NCI-H1694 treated with DMSO at 0.1 percent for 48 hours (cell line): ENCODE measurements around the gene NCKIPSD.
A peak's percentile ranks its signal among the peaks of the same experiment; 100 is the strongest.
"Not testable (repeated sequence)": the region's sequence is repeated elsewhere in the genome, so short reads cannot be mapped to it uniquely, and the experiment has no call there.

ENCODE experiments used
- DNase-seq: peaks from one replicate; lab custom pipeline; 2025; lab: John Stamatoyannopoulos, UW

NCKIPSD gene

GRCh38 chr3:48685603-48686511 is at the start of gene NCKIPSD:
TSS of gene NCKIPSD (minus strand) at chr3:48685915. CDS start at chr3:48685807, 108 bp downstream.
- DNase-seq = peak; percentile 46

GRCh38 chr3:48735075-48735767 is 49.5 kb upstream of the NCKIPSD start:
- not testable (repeated sequence) for DNase-seq

- DNase-seq = not testable (repeated sequence)
These were observed 48.8 kb upstream of the NCKIPSD start for GRCh38 chr3:48734541-48734940.

- not testable (repeated sequence) for DNase-seq
These were observed 48.2 kb upstream of the NCKIPSD start for GRCh38 chr3:48733752-48734518.

- no peak for DNase-seq
These were observed 41.8 kb upstream of the NCKIPSD start for GRCh38 chr3:48727511-48727910.

- DNase-seq = not testable (repeated sequence)
These were observed 39.6 kb upstream of the NCKIPSD start for GRCh38 chr3:48725185-48725855.

- no peak for DNase-seq
These were observed 38.0 kb upstream of the NCKIPSD start for GRCh38 chr3:48723725-48724124.

GRCh38 chr3:48723293-48723692 is 37.6 kb upstream of the NCKIPSD start:
- not testable (repeated sequence) for DNase-seq

GRCh38 chr3:48716982-48717746 is 31.4 kb upstream of the NCKIPSD start, which contains the start of gene IP6K2:
TSS of gene IP6K2 (minus strand) at chr3:48717221. CDS start at chr3:48695291, 21,930 bp downstream.
- peak; percentile 73 for DNase-seq

- no peak for DNase-seq
These were observed 30.8 kb upstream of the NCKIPSD start for GRCh38 chr3:48716508-48716981.

- no peak for DNase-seq
These were observed 29.6 kb upstream of the NCKIPSD start for GRCh38 chr3:48715174-48715800.

GRCh38 chr3:48711727-48712126 is 26.0 kb upstream of the NCKIPSD start:
- no peak for DNase-seq

GRCh38 chr3:48709051-48709461 is 23.3 kb upstream of the NCKIPSD start:
- no peak for DNase-seq

- no peak for DNase-seq
These were observed 22.8 kb upstream of the NCKIPSD start for GRCh38 chr3:48708481-48708889.

- no peak for DNase-seq
These were observed 21.4 kb upstream of the NCKIPSD start for GRCh38 chr3:48707157-48707556.

- DNase-seq = no peak
These were observed 16.7 kb upstream of the NCKIPSD start for GRCh38 chr3:48702320-48702920.

- DNase-seq = no peak
These were observed 15.2 kb upstream of the NCKIPSD start for GRCh38 chr3:48700731-48701405.

GRCh38 chr3:48698891-48699290 is 13.2 kb upstream of the NCKIPSD start:
- no peak for DNase-seq

- no peak for DNase-seq
These were observed 12.2 kb upstream of the NCKIPSD start for GRCh38 chr3:48697952-48698351.
